IPS-15b (cell line): ENCODE data around the gene ZNF578.
"Not testable (repeated sequence)": the region's sequence is repeated elsewhere in the genome, so short reads cannot be mapped to it uniquely, and the experiment has no call there.

Experiments
- H3K27me3 ChIP-seq: one replicate; pipeline ENCODE4 v1.6.1; 2013; ENCODE audit warnings: low read length; ENCODE audit not compliant: control insufficient read depth, insufficient read depth
- H3K36me3 ChIP-seq: one replicate; pipeline ENCODE4 v1.6.1; 2013; ENCODE audit warnings: low read length; ENCODE audit not compliant: control insufficient read depth, insufficient read depth
- H3K4me1 ChIP-seq: one replicate; pipeline ENCODE4 v1.6.1; 2013; ENCODE audit warnings: mild to moderate bottlenecking, low read length; ENCODE audit not compliant: control insufficient read depth, insufficient read depth
- H3K4me3 ChIP-seq: one replicate; pipeline ENCODE4 v1.5.1; 2013; ENCODE audit warnings: low read depth, low read length
- H3K9ac ChIP-seq: one replicate; pipeline ENCODE4 v1.6.1; 2013; ENCODE audit warnings: low read depth, mild to moderate bottlenecking, low read length
- H3K9me3 ChIP-seq: one replicate; pipeline ENCODE4 v1.6.1; 2013; ENCODE audit warnings: mild to moderate bottlenecking, low read length; ENCODE audit not compliant: control insufficient read depth, insufficient read depth

ZNF578 gene

DNA sequence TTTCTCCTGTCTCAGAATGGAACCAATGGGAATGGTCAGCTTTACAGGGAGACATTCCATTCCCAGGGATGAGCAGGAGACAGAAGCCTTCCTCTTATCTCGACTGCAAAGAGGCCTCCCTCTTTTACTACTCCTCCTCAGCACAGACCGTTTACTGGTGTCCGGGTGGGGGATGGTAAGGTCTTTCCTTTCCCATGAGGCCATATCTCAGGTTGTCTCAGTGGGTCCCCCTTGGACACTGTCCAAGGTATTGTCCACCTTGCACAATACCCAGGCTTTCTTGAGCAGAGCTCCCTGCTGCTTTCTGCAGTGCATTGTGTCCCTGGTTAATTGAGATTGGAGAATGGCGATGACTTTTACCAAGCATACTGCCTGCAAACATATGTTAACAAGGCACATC lies 66.7 kb downstream of the ZNF578 start:
- Histone ChIP-seq H3K36me3 (no peaks in the 10 kb centered on the region), H3K4me1 (peaks cover 14% of the 10 kb centered on the region), H3K9ac (no peak overlapping the region), H3K27me3 (no peaks in the 10 kb centered on the region), H3K9me3 (no peaks in the 10 kb centered on the region), H3K4me3 (no peak overlapping the region)

DNA sequence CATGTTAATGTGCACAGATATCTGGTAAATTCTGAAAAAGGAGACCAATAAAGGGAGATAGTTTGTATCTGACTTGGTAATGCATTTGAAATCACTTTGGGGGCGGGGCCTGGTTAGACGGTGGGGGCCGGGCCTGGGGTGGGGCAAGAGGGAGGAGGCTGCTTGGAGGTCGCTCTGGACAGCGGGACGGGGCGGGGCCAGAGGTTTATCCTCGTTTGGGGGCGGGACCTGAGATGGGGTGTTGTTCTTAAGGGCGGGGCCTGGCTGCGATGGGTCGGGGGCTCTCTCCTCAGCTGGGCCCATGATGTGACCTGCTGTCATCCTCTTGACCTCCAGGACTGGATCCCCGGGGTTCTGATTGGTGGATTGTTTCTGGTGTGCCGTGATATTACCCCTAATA lies 69.2 kb downstream of the ZNF578 start:
- Histone ChIP-seq H3K4me3 (no peak overlapping the region), H3K4me1 (peaks cover 14% of the 10 kb centered on the region), H3K9ac (no peak overlapping the region), H3K27me3 (no peaks in the 10 kb centered on the region), H3K9me3 (no peaks in the 10 kb centered on the region), H3K36me3 (no peaks in the 10 kb centered on the region)

DNA sequence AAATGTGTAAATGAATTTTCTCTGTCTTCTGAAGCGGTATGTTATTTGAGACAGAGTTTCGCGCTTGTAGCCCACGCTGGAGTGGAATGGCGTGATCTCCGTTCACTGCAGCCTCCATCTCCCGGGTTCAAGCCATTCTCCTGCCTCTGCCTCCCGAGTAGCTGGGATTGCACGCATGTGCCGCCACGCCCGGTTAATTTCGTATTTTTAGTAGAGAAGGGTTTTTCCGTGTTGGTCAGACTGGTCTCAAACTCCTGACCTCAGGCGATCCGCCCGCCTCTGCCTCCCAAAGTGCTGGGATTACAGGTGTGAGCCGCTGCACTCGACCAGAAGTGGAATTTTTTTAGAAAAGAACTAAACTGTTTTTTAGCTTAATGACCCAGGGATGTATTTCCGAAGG lies 70.7 kb downstream of the ZNF578 start:
- Histone ChIP-seq H3K4me3 (no peak overlapping the region), H3K4me1 (peaks cover 9% of the 10 kb centered on the region), H3K27me3 (no peaks in the 10 kb centered on the region), H3K36me3 (no peaks in the 10 kb centered on the region), H3K9ac (no peak overlapping the region), H3K9me3 (no peaks in the 10 kb centered on the region)

DNA sequence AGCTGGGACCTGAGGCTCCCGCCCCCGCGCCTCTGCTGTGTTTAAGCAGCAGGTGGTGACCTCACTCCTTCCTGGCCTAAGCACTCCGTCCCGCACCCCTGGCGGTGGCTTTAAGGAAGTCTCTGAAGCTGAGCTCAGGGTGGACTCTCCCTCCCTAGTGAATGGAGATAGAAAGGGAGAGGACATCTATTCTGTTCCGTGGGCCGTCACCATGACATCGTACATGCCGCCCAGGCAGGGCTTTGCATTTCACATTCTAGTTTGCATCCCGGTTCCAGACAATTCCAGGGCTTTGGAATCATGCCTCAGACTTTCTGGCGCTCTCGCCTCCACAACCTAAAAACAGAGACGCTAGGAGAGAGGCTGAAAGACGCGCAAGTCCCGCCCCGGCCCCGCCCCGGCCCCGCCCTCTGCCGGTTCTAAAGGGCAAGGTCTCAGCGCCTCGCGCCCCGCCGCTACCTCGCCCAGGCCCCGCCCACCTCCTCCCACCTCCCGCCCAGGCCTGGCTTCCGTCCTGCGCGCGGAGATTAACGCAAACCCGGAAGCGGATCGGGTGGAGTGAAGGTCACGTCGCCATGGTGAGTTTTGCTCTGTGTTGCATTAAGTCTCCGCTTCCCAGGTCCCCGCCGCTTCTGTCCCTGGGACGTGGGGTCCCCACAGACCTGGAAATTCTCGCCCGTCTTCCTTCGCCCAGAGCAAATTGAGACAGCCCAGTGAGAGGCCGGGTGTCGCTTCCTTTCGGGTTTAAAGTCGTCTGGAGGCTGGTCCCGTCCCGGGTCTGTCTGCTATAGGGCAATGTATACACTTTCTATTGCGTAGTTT lies 74.0 kb downstream of the ZNF578 start, which contains the start of gene ZNF808:
ZNF808 (plus strand) TSS at position 535 of the 822 bp plus-strand sequence. CDS start 15,617 bp downstream, outside the sequence.
- Histone ChIP-seq H3K9me3 (no peaks in the 10 kb centered on the region), H3K36me3 (no peaks in the 10 kb centered on the region), H3K4me1 (peaks cover under 1% of the 10 kb centered on the region), H3K27me3 (no peaks in the 10 kb centered on the region), H3K4me3 (peak within 1 kb of the TSS; percentile 96), H3K9ac (peak within 1 kb of the TSS; percentile 65)

DNA sequence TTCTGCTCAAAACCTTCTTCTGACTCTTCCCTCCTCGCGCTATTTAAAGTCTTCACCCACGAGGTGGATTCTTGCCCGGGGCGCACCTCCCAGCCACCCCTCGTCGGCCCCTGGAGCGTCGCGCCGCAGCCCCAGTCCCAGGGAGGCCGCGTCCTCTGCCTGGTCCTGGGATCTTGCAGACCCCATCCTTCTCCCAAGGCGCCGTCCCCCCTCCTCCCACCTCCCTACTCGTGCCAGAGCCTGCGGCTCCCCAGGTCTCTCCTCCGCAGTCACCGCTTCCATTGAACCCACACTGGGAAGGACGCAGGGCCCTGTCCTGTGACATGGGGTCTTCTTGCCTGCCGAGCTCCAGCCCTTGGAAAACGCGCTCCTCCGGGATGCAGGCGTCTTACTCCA lies 74.6 kb downstream of the ZNF578 start:
- no peaks in the 10 kb centered on the region for H3K4me1 ChIP-seq
- H3K4me3 ChIP-seq = peak overlapping the region; percentile 96
- peak overlapping the region; percentile 65 for H3K9ac ChIP-seq
- H3K36me3 ChIP-seq = no peaks in the 10 kb centered on the region
- H3K27me3 ChIP-seq = no peaks in the 10 kb centered on the region
- H3K9me3 ChIP-seq = no peaks in the 10 kb centered on the region

DNA sequence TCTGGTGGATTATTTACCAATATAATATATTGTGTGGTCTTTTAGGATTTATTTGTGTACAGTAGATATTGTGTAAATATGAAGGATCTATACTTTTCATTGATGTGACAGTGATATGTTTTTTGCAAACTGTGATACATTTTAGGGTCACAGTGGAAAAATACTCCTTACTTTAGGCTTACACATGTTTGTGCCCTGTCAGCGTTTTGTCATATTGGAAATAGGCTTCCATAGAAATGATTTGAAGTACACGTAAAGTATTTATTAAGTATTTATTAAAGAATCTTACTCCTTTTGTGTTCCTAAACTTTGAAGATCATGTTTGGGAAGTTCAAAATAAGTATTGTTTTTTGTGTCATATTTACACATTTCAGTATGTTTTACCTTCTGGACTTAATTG lies 79.1 kb downstream of the ZNF578 start:
- Histone ChIP-seq H3K4me1 (no peaks in the 10 kb centered on the region), H3K9me3 (no peaks in the 10 kb centered on the region)

DNA sequence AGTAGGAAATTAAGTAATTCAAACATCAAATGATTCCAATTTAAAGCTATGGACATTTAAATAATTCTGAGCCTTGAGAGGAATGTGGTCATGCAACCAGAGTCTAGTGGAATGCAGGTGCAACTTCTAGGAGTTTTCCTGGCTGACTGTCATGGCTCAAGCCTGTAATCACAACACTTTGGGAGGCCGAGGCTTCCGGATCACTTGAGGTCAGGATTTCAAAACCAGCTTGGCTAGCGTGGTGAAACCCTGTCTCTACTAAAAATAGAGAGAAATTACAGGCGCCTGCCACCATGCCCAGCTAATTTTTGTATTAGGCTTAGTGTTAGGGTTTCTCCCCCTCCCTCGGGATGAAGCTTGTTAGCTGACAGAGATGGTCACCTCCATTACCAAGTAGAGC lies 80.5 kb downstream of the ZNF578 start:
- Histone ChIP-seq H3K4me3 (no peak overlapping the region), H3K9ac (no peak overlapping the region), H3K9me3 (no peaks in the 10 kb centered on the region), H3K36me3 (no peaks in the 10 kb centered on the region), H3K4me1 (no peaks in the 10 kb centered on the region), H3K27me3 (no peaks in the 10 kb centered on the region)

More for the DNA sequence above, 79.1 kb downstream of the ZNF578 start:
- Histone ChIP-seq H3K36me3 (no peaks in the 10 kb centered on the region), H3K27me3 (no peaks in the 10 kb centered on the region), H3K4me3 (no peak overlapping the region), H3K9ac (no peak overlapping the region)

DNA sequence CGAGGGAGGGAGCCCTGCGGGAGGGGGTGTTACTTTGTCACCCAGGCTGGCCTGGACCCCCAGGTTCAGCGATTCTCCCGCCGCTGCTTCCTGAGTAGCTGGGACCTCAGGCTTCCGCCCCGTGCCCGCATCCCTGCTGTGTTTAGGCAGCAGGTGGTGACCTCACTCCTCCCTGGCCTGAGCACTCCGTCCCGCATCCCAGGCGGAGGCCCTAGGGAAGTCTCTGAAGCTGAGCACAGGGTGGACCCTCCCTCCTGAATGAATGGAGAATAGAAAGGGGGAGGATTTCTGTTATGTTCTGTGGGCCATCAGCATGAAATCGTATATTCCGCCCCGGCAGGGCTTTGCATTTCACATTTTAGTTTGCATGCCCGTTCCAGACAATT lies 82.0 kb downstream of the ZNF578 start:
- not testable (repeated sequence) for H3K27me3 ChIP-seq, H3K36me3 ChIP-seq, H3K9ac ChIP-seq, H3K4me1 ChIP-seq, H3K9me3 ChIP-seq
- H3K4me3 ChIP-seq = peak overlapping the region; percentile 62

DNA sequence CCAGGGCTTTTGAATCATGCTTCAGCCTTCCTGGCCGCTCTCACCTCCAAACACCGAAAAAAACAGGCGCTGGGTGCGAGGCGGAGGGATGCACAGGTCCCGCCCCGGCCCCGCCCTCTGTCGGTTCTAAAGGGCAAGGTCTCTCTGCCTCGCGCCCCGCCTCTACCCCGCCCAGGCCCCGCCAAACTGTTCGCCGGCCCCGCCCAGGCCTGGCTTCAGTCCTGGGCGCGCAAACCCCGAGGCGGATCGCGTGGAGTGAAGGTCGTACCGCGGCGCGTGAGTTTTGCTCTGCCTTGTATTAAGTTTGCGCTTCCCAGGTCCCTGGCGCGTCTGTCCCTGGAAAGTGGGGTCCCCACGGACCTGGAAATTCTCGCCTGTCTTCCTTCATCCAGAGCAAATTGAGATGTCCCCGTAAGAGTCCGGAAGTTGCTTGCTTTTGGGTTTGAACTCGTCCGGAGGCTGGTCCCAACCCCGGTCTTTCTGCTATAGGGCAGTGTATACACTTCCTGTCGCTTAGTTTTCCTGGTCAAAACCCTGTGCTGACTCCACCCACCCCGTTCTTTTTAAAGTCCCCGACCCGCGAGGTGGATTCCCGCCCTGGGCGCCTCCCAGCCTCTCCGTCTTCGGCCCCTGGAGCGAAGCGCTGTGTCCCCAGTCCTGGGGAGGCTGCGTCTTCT lies 82.6 kb downstream of the ZNF578 start:
- H3K4me1 ChIP-seq = no peaks in the 10 kb centered on the region
- no peaks in the 10 kb centered on the region for H3K27me3 ChIP-seq
- H3K9me3 ChIP-seq = no peaks in the 10 kb centered on the region
- H3K9ac ChIP-seq = no peak overlapping the region
- H3K36me3 ChIP-seq = no peaks in the 10 kb centered on the region
- peak overlapping the region; percentile 93 for H3K4me3 ChIP-seq

DNA sequence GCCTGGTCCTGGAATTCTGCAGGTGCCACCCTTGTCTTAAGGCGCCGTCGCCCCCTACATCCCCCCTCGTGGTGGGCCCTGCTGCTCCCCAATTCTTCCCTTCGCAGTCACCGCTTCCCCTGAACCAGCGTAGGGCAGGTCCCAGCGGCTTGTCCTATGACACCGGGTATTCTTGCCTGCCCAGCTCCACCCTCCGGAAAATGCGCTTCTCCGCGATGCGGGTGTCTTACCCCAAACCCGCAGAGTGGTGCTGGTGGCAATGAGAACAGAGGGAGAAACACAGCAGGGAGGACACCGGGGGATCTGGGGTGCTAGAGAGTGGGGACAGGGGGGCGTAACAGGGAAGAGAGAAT lies 83.1 kb downstream of the ZNF578 start:
- no peaks in the 10 kb centered on the region for H3K9me3 ChIP-seq
- peak overlapping the region; percentile 93 for H3K4me3 ChIP-seq
- no peaks in the 10 kb centered on the region for H3K36me3 ChIP-seq
- H3K4me1 ChIP-seq = no peaks in the 10 kb centered on the region
- no peak overlapping the region for H3K9ac ChIP-seq
- no peaks in the 10 kb centered on the region for H3K27me3 ChIP-seq

DNA sequence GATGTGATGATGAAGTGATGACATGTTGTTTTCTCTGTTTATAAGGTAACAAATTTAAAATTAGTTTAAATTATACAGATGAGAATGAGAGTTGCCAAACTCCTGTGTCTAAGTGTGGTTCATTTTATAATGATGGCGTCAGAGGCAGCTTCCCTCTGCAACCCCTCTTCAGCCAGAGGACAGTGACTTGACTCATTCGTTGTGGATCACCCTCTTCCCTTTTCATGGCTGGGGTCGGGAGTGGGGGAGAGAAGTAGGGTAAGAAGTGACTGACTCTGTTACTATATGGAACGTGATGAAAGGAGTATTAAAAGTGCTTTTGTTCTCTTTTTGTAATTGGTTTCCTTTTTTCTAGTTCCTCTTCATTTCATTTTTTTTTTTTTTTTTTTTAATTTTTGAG lies 85.5 kb downstream of the ZNF578 start:
- H3K4me1 ChIP-seq, H3K36me3 ChIP-seq, H3K27me3 ChIP-seq, H3K4me3 ChIP-seq, H3K9ac ChIP-seq, H3K9me3 ChIP-seq: not testable (repeated sequence)

DNA sequence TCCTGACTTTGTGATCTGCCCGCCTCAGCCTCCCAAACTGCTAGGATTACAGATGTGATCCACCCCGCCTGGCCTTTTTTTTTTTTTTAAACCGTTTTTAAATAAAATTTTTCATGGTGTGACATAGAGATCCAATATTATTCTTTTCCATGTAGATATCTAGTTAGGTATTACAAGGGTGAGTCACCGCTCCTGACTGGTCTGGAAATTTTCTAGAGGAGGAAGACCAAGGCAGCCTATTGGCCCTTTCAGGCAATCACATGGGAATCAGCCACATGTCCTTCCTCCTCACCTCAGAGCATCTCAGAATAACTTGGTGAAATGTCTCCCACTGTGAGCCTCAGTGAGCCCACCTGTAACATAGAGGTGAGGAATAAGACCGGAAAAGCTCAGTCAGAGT lies 87.8 kb downstream of the ZNF578 start:
- H3K4me1 ChIP-seq, H3K9me3 ChIP-seq, H3K9ac ChIP-seq, H3K27me3 ChIP-seq, H3K36me3 ChIP-seq, H3K4me3 ChIP-seq: not testable (repeated sequence)
